Omental fat pad (tissue), 4 donors: ENCODE results near the gene TIMM8B. TPM values are rescaled to one million over a fixed set of nuclear protein-coding genes. Genes with fewer than 3 reads are reported as not detected.
A peak's percentile ranks its signal among the peaks of the same experiment; 100 is the strongest.

Experiments used
- ATAC-seq: fragments of 150-250 bp; one replicate; pipeline ENCODE4 v1.9.1; 2016; ENCODE audit warnings: mild to moderate bottlenecking, moderate library complexity; ENCODE audit not compliant: low FRiP score
- DNase-seq: peaks from one replicate; pipeline ENCODE4 v3.0.0-alpha.2; 2019; ENCODE audit warnings: low spot score
- CTCF ChIP-seq, 3 donors: fragments of 450-650 bp; IDR thresholded peaks; one replicate each; pipeline ENCODE4 v1.5.1; 2016 to 2017; ENCODE audit warnings: antibody characterized with exemption in 3 of 3, mild to moderate bottlenecking in 3 of 3, moderate library complexity in 2 of 3
- total RNA-seq, 4 donors: library from RNA; depleted of rRNA; stranded (reverse); fragments of >200 nt; gene quantifications; one replicate each; pipeline ENCODE4 v1.1.0, GENCODE V29; 2016

The TIMM8B gene
- 10 to 100 TPM; 31.5 to 37.1 (median 33.9) TPM for total RNA-seq

DNA sequence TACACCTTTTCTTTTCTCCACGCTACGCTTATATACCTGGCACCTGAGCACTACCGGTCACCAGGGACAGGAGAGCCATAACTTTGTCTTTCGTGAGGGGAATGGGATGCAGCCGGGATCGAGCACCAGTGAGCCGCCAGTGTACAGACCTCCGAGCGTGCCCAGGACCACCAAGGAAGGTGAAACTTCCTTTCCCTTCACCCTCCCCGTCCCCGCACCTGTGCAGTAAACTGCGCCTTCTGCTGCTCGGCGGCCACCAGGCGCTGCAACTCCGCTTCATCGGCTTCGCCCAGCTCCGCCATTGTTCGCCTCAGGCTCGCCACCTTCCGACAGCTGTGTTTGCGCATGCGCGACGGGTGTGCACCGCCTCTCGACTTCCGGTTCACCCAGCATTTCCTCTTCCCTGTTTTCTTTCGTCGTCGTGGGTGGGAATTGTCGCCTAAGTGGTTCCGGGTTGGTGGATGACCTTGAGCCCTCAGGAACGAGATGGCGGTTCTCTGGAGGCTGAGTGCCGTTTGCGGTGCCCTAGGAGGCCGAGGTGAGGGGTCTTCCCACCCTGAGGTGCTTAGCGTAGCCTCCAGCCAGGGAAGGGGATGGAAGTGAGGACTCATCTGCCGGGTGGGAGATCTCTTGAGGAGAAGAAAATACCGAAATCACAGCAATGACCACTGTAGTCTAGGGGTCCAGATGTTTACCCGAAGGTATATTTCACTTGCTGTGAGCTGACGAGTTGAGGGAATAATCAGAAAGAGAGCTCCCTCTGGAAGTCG lies at the start of gene TIMM8B, which contains the start of gene SDHD:
TIMM8B (minus strand) TSS at position 335 of the 770 bp plus-strand sequence; CDS start at position 302, 33 bp downstream.
SDHD (plus strand) TSS at position 452 of the 770 bp plus-strand sequence; CDS start at position 487, 35 bp downstream.
- DNase-seq (peak; percentile 79), ATAC-seq (peak; percentile 94)
- TF ChIP-seq CTCF (IDR thresholded peaks at IDR 0.05) = no peak

- DNase-seq (no peak), ATAC-seq (no peak)
- no peak for TF ChIP-seq CTCF (IDR thresholded peaks at IDR 0.05)
Observed at GRCh38 chr11:112134473-112134872, 47.9 kb upstream of the TIMM8B start.

- DNase-seq = no peak
- no peak for ATAC-seq
- TF ChIP-seq CTCF (IDR thresholded peaks at IDR 0.05) = no peak
Observed at GRCh38 chr11:112132737-112133136, 46.2 kb upstream of the TIMM8B start.

GRCh38 chr11:112129656-112130055 lies 43.1 kb upstream of the TIMM8B start:
- no peak for DNase-seq
- ATAC-seq = no peak

DNA sequence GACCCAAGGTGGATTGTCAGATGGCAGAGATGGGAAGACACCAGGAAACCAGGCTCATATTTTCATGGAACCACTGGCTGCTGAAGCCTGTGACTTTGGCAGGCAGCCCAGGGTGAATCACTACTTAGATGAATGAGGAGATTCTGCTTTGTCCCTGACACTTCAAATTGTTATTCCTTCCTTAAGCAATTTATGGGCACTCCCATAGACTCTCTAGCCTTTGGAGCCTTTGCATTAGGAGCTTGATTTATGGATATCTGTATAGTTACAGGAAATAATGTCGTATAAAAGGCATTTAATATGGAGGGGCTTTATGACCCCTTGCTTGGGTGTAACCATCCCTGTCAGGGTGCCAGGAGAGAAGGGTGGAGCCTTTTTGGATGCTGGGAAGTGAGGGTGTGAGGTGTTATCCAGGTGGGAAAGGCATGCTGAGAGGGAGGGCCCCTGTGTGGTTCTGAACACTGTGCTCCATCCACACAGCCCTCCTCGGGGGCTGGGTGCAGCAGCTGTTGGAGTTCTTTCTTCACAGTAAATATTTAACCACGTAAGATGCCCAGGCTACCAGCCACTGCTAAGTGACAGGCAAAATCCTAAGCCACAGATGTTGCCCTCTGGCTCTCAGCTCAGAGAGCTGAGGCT lies 42.0 kb upstream of the TIMM8B start:
- DNase-seq (peak; percentile 37), ATAC-seq (no peak)
- no peak for TF ChIP-seq CTCF (IDR thresholded peaks at IDR 0.05)

More at GRCh38 chr11:112129656-112130055, 43.1 kb upstream of the TIMM8B start:
- TF ChIP-seq CTCF (IDR thresholded peaks at IDR 0.05) = no peak

DNA sequence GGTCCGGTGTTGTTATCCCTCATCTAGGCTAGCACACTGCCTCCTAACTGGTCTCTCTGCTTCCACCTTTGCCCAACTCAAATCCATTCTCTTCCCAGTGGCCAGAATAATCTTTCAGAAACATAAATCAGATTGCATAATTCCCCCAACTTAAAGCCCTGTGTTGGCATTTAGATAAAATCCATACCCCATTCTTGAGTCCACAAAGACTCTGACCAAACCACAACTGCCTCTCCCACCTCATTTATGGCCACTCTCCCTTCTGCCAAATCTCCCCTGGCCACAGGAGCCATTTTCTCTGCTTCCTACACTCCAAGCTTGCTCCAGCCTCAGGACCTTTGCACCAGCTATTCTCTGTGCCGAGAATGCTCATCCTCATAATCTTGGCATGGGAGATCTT lies 40.5 kb upstream of the TIMM8B start:
- TF ChIP-seq CTCF (IDR thresholded peaks at IDR 0.05) = no peak
- no peak for ATAC-seq
- DNase-seq = no peak
